ENCODE results near the gene ANKRD11. TPM values are rescaled to one million over a fixed set of nuclear protein-coding genes. Genes with fewer than 3 reads are reported as not detected.
A peak's percentile ranks its signal among the peaks of the same experiment; 100 is the strongest.
"Not testable (repeated sequence)": the region's sequence is repeated elsewhere in the genome, so short reads cannot be mapped to it uniquely, and the experiment has no call there.

ANKRD11 gene
- total and polyA plus RNA-seq, 5 experiments from 2014 or later, result 8.9 to 328 (median 61.1) TPM

GRCh38 chr16:89365996-89366395 is 124.4 kb downstream of the ANKRD11 start:
- ATAC-seq (no peak), DNase-seq (no peak)
- Mint-ChIP-seq H3K4me3 (peak overlapping the region in 1 of 10 donors; percentile 45), H3K4me1 (peaks cover 50 to 98% (median 95%) of the 10 kb centered on the region in 4 donors), H3K27me3 (no peaks in the 10 kb centered on the region), H3K27ac (peak overlapping the region in 2 of 10 donors; percentile 24 to 76), H3K9me3 (no peaks in the 10 kb centered on the region), H3K36me3 (peaks cover 0 to 6% (median 0%) of the 10 kb centered on the region in 3 donors)
- POLR2A ChIA-PET, result interaction anchor here (0.7 to 0.9 kb wide), 2 partner anchors 27 to 52 kb away, joined by 3 to 4 read pairs; no protein-coding TSS in a partner anchor

DNA sequence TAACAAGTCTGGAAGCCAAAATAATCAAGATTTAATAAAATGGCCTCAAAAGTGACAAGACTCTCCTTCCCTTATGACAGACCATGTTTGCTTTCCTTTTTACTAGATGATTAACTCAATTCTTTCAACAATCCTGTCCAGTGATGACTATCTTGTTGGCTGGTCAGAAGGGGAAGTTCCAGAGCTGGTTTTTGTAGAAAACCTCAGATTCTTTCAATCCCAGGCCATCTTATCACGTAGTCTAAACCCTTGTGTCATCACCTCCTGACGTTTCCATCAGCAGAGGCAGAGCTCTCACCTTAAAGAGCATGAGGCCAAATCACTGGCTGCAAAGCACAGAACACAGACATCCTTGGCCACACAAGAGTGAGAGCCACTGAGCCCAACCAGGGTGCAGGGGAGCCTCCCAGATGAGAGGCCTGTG is 125.3 kb downstream of the ANKRD11 start:
- H3K4me3 Mint-ChIP-seq, result peak overlapping the region in 3 of 10 donors; percentile 22 to 60 (median 57)
- no peaks in the 10 kb centered on the region for H3K9me3 Mint-ChIP-seq
- H3K27ac Mint-ChIP-seq, result peak overlapping the region in 8 of 10 donors; percentile 10 to 79 (median 48)
- POLR2A ChIA-PET, result interaction anchor here (0.6 kb wide), 1 partner anchor 142 kb away, joined by 3 read pairs; no protein-coding TSS in a partner anchor
- no peak for DNase-seq
- no peaks in the 10 kb centered on the region for H3K27me3 Mint-ChIP-seq
- peaks cover 50 to 98% (median 95%) of the 10 kb centered on the region in 4 donors for H3K4me1 Mint-ChIP-seq
- peaks cover 0 to 7% (median 0%) of the 10 kb centered on the region in 3 donors for H3K36me3 Mint-ChIP-seq
- no peak for ATAC-seq

DNA sequence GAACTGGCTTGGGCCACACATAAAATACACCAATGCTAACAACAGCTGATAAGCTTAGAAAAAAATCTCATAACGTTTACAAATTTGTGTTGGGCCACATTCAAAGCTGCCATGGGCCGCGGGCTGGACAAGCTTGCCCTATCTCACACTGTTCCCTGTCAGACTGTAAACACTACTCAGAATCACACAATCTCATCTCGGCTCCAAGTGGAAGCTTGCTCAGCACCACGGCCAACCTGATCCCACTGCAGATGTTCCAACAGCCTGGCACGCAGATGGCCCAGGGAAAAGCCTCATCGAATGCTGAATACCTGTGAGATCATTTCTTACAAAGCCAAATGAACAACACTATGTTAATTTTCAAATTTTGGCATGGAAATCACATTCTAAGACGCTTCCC is 125.8 kb downstream of the ANKRD11 start:
- Mint-ChIP-seq H3K4me3 (peak overlapping the region in 6 of 10 donors; percentile 28 to 68 (median 58)), H3K9me3 (no peaks in the 10 kb centered on the region), H3K27me3 (no peaks in the 10 kb centered on the region), H3K36me3 (peaks cover 0 to 7% (median 0%) of the 10 kb centered on the region in 3 donors), H3K4me1 (peaks cover 49 to 98% (median 95%) of the 10 kb centered on the region in 4 donors), H3K27ac (peak overlapping the region in 9 of 10 donors; percentile 8 to 91 (median 81))
- ATAC-seq (no peak), DNase-seq (no peak)
- POLR2A ChIA-PET, result interaction anchor here (0.6 kb wide), 1 partner anchor 142 kb away, joined by 3 read pairs; no protein-coding TSS in a partner anchor

DNA sequence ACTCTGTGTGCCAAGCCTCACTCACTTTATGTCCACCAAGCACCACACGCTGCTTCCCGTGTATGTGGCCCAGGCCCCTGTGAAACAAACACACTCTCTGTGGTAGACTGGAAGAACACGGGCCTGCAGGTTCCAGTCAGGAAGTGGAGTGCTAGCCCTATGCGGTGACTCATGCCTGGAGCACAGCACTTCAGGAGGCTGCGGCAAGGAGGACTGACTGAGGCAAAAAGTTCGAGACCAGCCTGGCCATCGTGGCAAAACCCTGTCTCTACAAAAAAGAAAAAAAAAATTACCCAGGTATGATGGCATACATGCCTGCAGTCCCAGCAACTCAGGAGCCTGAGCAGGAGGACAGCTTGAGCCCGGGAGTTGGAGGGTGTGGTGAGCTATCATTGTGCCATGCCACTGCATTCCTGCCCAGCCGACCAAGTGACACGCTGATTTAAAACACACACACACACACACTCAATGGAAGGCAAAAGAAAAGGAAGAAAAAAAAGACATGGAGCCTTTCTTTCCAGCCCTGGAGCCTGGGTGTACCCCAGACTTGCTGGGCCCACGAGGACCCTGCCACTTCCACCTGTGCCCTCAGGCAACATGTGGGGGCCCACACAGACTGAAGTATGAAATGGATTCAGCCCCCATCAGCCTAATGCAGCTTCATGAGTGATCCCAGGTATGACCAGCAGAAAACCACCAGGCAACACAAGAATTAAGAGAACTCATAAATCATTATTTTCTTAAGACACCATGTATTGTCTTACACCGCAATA is 126.6 kb downstream of the ANKRD11 start:
- POLR2A ChIA-PET, result interaction anchor here (0.6 kb wide), 2 partner anchors 21 to 34 kb away, joined by 3 to 6 read pairs; no protein-coding TSS in a partner anchor
- H3K4me3 Mint-ChIP-seq, result peak overlapping the region; percentile 36 to 78 (median 60)
- ATAC-seq, result peak in 1 of 2 donors; percentile 29
- peaks cover 0 to 9% (median 0%) of the 10 kb centered on the region in 3 donors for H3K36me3 Mint-ChIP-seq
- H3K27me3 Mint-ChIP-seq, result no peaks in the 10 kb centered on the region
- DNase-seq, result peak in 2 of 10 donors; percentile 34 to 69
- peak overlapping the region; percentile 69 to 91 (median 87) for H3K27ac Mint-ChIP-seq
- peaks cover 48 to 98% (median 95%) of the 10 kb centered on the region in 4 donors for H3K4me1 Mint-ChIP-seq
- H3K9me3 Mint-ChIP-seq, result no peaks in the 10 kb centered on the region

DNA sequence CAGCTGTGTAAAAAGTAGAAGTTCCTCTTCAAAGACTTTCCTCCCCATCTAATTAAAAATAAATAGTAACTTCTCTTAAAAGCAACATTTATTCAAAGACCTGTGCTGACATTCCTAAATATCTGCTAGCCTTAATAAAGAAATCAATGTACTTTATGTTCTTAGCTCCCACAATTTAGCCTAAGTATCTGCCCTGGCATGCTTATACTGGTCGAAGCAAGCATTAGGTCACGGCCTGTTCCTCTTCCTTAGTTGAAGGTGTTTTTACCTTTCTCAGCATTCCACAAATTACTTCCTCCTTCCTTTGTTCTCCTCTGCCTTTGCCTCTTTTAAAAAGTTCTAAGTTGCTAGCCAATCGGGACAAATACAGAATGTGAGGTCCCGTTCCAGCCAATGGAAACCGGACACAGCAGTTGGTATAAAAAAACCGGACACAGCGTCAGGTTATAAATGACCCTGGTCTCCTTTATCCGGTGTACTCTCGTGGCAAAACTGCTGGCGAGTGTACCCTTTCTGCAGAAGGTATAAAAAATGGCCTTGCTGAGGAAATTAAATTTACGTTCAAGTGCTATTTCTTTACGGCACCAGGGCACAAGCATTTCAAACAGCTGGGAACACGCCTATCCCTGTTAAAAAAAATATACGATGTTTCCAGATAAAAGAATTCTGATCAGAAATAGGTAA is 127.7 kb downstream of the ANKRD11 start:
- not testable (repeated sequence) for H3K27me3 Mint-ChIP-seq, DNase-seq, H3K9me3 Mint-ChIP-seq, ATAC-seq
- H3K27ac Mint-ChIP-seq, result peak overlapping the region in 9 of 10 donors; percentile 46 to 97 (median 92)
- H3K4me1 Mint-ChIP-seq, result peaks cover 54 to 97% (median 95%) of the 10 kb centered on the region in 4 donors
- POLR2A ChIA-PET, result interaction anchor here (0.7 to 2.2 kb wide), 4 partner anchors 56 to 197 kb away, joined by 3 to 11 read pairs (median 4); no protein-coding TSS in a partner anchor
- H3K36me3 Mint-ChIP-seq, result peaks cover 0 to 11% (median 0%) of the 10 kb centered on the region in 3 donors
- H3K4me3 Mint-ChIP-seq, result peak overlapping the region in 6 of 10 donors; percentile 53 to 91 (median 76)

- Mint-ChIP-seq H3K9me3 (no peaks in the 10 kb centered on the region), H3K27ac (peak overlapping the region; percentile 81 to 97 (median 92)), H3K4me3 (peak overlapping the region; percentile 17 to 91 (median 82)), H3K27me3 (no peaks in the 10 kb centered on the region), H3K36me3 (peaks cover 0 to 11% (median 0%) of the 10 kb centered on the region in 3 donors), H3K4me1 (peaks cover 55 to 98% (median 95%) of the 10 kb centered on the region in 4 donors)
- ATAC-seq, result no peak
- DNase-seq, result no peak
- POLR2A ChIA-PET, result interaction anchor here (0.6 to 2.2 kb wide), 9 partner anchors 14 to 198 kb away, joined by 3 to 11 read pairs (median 5); no protein-coding TSS in a partner anchor
Measured at GRCh38 chr16:89361751-89362539, 128.4 kb downstream of the ANKRD11 start.

- peak; percentile 51 to 92 (median 82) for DNase-seq
- Mint-ChIP-seq H3K36me3 (peaks cover 0 to 8% (median 0%) of the 10 kb centered on the region in 3 donors), H3K4me3 (peak overlapping the region; percentile 61 to 91 (median 82)), H3K4me1 (peaks cover 54 to 97% (median 92%) of the 10 kb centered on the region in 4 donors), H3K27me3 (no peaks in the 10 kb centered on the region), H3K9me3 (no peaks in the 10 kb centered on the region), H3K27ac (peak overlapping the region; percentile 81 to 97 (median 92))
- POLR2A ChIA-PET, result interaction anchor here (0.5 to 2.2 kb wide), 10 partner anchors 9 to 514 kb away, joined by 3 to 11 read pairs (median 4); no protein-coding TSS in a partner anchor
- peak; percentile 85 to 87 for ATAC-seq
Measured at GRCh38 chr16:89360760-89361435, 129.5 kb downstream of the ANKRD11 start.

DNA sequence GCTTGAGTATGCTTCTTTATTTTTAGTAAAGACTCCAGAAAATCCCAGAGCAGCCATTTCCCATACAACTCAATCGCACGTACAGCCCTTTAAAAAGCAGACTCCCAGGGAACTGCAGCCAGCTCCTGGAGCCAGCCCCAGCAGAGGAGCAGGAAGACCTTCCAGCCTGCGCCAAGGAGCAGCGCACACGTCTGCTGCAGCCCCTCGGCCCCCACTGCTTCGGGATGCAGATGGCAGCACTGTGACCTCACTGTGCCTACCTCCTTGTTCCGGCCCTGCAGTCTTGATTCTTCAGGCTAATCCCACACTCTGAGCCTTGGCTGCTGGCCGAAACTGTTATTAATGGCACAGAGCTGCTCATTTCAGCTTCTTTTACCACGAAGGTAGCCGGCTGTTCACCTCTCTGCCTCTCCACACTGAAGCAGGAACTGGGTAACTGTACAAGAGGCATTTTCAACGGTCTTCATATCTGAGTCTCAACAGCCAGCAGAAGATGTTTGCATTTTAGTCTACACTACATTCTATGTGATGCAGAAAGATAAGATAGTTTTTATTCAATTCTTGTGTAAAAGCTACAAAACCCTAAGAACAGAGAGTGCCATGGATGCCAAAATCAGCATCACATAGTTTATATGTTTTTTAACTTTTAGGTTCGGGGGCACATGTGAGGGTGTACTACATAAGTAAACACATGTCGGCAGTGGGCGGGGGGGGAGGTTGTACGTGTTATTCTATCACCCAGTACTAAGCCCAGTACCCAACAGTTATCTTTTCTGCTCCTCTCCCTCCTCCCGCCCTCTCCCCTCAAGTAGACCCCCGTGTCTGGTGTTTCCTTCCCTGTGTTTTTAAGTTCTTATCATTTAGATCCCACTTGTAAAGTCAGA is 130.9 kb downstream of the ANKRD11 start:
- DNase-seq, result no peak
- peak overlapping the region; percentile 86 to 97 (median 92) for H3K27ac Mint-ChIP-seq
- H3K36me3 Mint-ChIP-seq, result peaks cover 0 to 14% (median 0%) of the 10 kb centered on the region in 3 donors
- no peaks in the 10 kb centered on the region for H3K9me3 Mint-ChIP-seq
- no peak for ATAC-seq
- peaks cover 55 to 97% (median 92%) of the 10 kb centered on the region in 4 donors for H3K4me1 Mint-ChIP-seq
- peak overlapping the region; percentile 64 to 91 (median 82) for H3K4me3 Mint-ChIP-seq
- no peaks in the 10 kb centered on the region for H3K27me3 Mint-ChIP-seq
- POLR2A ChIA-PET, result interaction anchor here (0.7 to 1.4 kb wide), 5 partner anchors 34 to 130 kb away, joined by 3 to 4 read pairs (median 3); no protein-coding TSS in a partner anchor

DNA sequence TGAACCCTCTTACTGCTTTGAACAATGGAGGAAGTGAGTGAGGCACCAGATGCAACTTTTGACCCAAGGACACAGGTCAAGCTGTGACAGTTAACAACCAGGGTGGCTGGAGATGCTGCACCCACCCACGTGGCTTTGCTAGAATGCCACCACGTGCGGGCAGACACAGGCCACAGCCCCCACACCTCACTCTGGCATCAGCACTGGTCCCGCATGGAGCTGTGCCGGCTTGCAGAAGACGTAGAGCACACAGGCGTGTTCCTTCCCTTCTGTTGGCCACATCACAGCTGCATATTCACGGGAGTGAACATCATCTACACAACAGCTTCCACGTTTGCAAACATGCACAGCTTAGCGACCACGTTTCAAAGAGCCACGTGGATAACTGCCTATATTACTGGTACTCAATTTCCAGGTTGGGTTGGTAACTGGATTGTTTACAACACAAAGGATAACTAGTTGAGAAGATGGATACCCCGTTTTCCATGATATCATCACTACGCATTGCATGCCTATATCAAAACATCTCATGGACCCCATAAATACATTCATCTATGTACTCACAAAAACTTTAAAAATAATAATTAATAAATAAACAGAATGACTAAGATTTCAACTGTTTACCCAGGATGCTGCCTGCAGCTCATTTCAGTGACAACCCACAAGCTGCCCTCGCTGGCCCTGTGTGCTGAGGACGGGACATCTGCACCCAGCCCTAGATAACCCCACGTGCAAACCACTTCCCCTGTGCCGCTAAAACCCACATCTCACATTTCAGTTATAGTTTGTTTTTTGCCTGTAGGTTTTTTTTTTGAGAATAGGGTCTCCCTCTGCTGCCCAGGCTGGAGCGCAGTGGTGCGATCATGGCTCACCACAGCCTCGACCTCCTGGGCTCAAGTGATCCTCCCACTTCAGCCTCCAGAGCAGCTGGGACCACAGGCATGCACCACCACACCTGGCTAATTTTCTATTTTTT is 132.0 kb downstream of the ANKRD11 start:
- Mint-ChIP-seq H3K4me3 (peak overlapping the region; percentile 64 to 91 (median 79)), H3K27me3 (no peaks in the 10 kb centered on the region), H3K9me3 (no peaks in the 10 kb centered on the region), H3K4me1 (peaks cover 52 to 97% (median 92%) of the 10 kb centered on the region in 4 donors), H3K36me3 (peaks cover 0 to 14% (median 0%) of the 10 kb centered on the region in 3 donors), H3K27ac (peak overlapping the region; percentile 88 to 97 (median 92))
- POLR2A ChIA-PET, result interaction anchor here (1.0 to 1.6 kb wide), 7 partner anchors 16 to 131 kb away, joined by 3 to 4 read pairs (median 3); no protein-coding TSS in a partner anchor
- DNase-seq (peak in 7 of 10 donors; percentile 24 to 72 (median 63)), ATAC-seq (peak; percentile 45 to 53)

All from naive thymus-derived CD8-positive, alpha-beta T cell (primary cell).